NCI-H526 treated with DMSO at 0.1 percent for 48 hours (cell line): ENCODE results near the gene HNRNPUL1.
A peak's percentile ranks its signal among the peaks of the same experiment; 100 is the strongest.
"Not testable (repeated sequence)": the region's sequence is repeated elsewhere in the genome, so short reads cannot be mapped to it uniquely, and the experiment has no call there.

ENCODE experiments used
- DNase-seq: peaks from one replicate; lab custom pipeline; 2025; lab: John Stamatoyannopoulos, UW

HNRNPUL1 gene

DNA sequence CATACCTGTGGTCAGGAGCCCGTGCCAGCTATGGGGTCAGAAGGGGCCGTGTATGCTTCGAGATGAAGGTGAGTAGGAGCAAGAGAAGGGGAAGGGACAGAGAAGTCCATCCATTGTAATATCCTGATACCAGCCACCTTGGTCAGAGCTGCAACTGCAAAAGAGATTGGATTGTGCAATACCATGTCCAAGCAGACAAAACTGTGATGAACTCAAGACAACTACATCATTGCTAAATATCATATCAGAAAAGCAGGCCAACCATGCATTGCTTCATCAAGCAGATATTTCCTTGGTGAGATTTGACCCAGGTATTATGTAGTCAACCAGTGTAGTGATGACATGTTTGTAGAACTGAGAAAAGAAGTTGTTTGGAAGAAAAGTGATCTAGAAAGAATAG is 12.1 kb downstream of the HNRNPUL1 start:
- DNase-seq: no peak

- DNase-seq: no peak
These were observed 14.3 kb downstream of the HNRNPUL1 start for GRCh38 chr19:41278478-41278877.

- DNase-seq: peak; percentile 15
These were observed 24.7 kb downstream of the HNRNPUL1 start for GRCh38 chr19:41288673-41289530.

DNA sequence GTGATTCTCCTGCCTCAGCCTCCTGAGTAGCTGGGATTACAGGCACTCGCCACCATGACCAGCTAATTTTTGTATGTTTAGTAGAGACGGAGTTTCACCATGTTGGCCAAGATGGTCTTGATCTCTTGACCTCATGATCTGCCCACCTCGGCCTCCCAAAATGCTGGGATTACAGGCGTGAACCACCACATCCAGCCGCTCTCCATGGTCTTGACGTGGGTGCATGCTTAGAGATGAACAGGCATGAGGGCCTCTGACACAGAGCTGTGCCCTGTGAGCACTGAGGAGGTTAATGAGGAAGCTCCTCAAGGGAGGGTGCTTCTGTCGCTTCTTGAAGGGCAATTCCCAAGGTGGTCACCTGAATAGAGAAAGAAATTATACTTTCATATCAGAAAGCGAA is 25.6 kb downstream of the HNRNPUL1 start:
- DNase-seq: not testable (repeated sequence)

GRCh38 chr19:41294393-41294792 is 30.2 kb downstream of the HNRNPUL1 start:
- no peak for DNase-seq

- DNase-seq: no peak
These were observed 31.3 kb downstream of the HNRNPUL1 start for GRCh38 chr19:41295499-41295898.

GRCh38 chr19:41296433-41296871 is 32.3 kb downstream of the HNRNPUL1 start:
- DNase-seq: no peak

DNA sequence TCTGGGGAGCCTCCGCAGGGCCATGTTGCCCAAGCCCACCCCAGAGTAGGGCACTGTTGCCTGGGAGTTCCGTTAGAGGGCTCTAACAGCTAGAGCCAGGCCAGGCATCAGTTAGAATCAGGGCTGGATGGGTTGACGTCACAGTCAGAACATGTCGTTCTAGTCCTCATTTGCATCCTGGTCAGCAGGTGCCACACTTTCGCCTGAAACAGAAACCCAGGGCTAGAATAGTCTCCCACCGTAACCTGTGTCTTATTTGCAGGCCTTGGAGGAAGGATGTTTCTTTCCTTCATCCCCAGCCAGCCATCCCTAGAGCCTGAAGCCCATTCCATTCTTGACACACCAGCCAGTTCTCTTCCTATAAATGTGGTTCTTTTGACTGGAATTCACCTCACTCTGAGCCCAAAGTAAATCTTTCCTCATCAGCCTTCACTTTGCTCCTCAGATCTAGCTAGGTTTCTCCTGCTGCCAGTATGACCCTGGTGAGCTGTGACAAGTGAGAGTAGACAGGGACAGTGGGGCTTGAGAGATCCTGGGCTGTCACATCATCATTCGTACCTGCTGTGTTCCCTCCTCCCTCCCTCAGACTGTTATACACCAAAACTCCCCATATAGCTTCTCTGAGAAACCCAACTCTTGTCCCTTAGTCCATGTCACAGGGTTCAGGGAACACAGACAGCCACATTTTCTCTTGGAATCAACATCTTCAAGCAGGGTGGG is 33.6 kb downstream of the HNRNPUL1 start:
- peak; percentile 42 for DNase-seq

GRCh38 chr19:41298348-41298964 is 34.3 kb downstream of the HNRNPUL1 start:
- DNase-seq: no peak

- DNase-seq: no peak
These were observed 35.0 kb downstream of the HNRNPUL1 start for GRCh38 chr19:41299046-41299754.

DNA sequence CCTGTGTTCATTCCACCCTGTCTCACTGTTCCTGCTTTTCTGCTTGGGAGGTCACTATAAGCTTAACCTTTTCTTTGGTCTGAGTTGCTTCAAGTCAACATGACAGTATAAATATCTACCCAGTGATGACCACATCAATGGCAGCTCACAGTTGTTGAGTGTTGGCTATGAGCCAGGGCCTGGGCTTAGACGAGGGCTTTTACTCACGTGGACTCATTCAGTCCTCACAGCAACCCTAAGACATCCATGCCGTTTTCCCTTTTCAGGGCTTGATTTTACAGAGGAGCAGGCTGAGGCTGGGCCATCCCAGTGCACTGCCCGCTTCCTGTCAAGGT is 35.5 kb downstream of the HNRNPUL1 start:
- no peak for DNase-seq

GRCh38 chr19:41300555-41300954 is 36.4 kb downstream of the HNRNPUL1 start:
- DNase-seq: no peak

DNA sequence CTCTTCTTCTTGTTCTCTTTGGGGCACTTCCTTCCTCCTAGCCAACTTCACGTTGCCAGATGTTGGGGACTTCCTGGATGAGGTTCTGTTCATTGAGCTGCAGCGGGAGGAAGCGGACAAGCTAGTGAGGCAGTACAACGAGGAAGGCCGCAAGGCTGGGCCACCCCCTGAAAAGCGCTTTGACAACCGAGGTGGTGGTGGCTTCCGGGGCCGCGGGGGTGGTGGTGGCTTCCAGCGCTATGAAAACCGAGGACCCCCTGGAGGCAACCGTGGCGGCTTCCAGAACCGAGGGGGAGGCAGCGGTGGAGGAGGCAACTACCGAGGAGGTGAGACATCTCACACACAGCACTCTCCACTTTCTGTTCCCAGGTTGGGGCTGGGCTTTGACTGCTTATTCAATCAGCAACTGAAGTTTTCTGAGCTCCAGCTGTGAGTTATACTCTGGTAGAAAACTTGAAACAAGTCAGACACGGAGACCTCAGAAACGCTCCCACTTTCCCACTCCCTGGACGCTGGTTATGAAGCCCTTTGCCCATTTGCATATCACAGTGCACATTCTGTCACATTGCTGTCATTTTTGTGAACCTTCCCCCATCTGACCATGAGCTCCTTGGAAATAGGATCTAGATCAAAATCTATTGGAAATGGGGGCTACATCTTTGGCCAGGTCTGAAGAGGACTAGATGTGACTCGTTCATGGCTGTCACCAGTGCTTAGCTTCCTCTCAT is 38.6 kb downstream of the HNRNPUL1 start:
- DNase-seq: no peak

DNA sequence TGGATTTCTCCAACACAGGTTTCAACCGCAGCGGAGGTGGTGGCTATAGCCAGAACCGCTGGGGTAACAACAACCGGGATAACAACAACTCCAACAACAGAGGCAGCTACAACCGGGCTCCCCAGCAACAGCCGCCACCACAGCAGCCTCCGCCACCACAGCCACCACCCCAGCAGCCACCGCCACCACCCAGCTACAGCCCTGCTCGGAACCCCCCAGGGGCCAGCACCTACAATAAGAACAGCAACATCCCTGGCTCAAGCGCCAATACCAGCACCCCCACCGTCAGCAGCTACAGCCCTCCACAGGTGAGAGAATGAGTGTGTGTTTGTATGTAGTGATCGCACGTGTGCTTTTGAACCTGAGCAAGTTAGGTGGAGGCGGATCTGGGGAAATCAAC is 39.8 kb downstream of the HNRNPUL1 start:
- DNase-seq: no peak

- no peak for DNase-seq
These were observed 40.7 kb downstream of the HNRNPUL1 start for GRCh38 chr19:41304706-41305483.

DNA sequence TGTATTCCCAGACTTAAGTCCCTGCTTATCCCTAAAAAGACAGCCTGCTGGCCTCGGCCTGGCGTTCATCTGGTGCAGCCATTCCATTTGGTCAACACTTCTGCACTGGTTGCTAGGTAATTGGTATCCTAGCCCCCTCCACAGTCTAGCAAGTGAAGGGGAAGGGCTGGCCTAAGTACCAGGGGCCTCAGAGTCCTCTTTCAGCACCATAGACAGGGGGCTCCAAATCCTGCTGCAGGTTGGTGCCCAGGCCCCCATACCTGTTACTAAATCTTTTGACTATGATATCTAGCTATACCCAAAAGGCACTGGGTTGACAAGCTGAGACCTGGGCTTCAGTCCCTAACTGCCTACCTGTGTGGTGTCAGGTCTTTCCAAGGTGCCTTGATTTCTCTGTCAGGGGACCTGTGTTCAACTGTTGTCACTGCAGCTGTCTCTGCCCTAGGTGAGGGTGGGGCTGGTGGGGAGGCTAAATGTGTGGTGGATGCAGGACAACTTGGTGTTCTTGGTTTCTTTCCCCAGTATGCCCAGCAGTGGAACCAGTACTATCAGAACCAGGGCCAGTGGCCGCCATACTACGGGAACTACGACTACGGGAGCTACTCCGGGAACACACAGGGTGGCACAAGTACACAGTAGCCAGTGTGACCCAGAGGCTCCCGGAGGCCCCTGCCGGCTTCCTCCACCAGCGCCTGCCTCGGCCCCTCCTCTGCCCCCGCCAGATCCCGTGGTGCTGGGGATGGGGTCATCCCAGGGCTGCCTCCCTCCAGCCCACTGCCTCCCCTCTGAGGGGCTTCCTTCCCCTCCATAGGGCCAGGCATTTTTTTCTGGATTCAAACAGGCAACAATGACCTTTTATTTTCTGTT is 42.0 kb downstream of the HNRNPUL1 start:
- no peak for DNase-seq

DNA sequence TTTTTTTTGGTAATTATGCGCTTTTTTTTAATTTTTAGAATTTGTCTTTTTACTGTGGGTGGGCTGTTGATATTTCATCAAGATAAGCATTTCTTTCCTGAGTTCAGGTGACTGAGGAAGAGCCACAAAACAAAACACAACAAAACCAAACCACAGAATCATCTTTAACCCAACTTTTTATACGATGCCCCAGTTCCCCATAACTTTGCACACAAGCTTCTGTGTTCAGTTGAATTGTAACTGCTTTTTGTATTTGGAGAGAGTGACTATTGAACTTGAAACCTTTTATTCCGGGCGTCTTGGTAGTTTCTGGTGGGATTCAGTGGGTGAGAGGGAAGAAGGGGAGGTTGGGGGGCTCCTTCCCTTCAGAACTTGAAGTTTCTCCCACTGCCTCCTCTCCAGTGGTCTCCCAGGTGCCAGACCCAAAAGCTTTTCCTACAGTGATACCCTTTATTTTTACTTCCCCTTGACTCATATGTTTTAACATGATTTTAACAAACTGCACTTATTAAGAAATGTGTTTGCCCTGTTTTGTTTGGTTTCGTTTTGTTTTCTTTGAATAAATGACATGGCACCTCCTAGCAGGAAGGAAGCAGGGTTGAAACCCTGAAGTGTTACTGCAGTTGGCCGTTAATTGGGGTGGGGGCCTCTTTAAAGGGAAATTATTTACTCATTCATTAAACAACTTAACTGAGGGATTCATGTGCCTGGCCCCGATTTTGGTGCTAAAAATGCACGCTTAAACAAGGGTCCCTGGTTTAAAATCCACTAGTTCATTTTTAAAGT is 43.1 kb downstream of the HNRNPUL1 start:
- no peak for DNase-seq

DNA sequence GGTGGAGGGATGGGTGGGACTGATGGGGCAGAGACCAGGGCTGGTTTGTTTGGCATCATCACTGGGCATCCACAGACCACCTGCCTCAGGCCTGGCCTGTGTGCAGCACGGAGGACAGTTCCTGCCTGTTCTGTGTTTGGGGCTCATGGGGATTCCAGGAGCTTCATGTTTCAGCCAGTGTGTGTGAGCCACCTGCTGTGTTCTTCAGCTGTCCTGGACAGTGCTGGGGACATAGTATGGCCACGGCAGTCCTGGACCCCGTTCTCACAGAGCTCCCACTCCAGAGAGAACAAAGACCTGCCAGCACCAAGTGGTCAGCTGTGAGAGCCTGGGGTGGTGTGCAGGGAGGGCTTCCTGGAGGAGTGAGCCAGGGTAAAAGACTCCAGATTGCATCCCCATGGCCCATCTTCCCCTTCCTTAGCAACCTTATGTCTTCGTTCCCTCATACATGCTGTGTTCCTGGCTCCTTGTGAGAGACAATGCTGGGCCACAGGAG is 43.8 kb downstream of the HNRNPUL1 start:
- DNase-seq: no peak
